Activated B cell treated with CpG ODN at 0.5 μM for 24 hours (primary cell): Measurements from ENCODE around the gene CNTNAP2. TPM values are rescaled to one million over a fixed set of nuclear protein-coding genes. Genes with fewer than 3 reads are reported as not detected.

ENCODE experiments used
- ATAC-seq: fragments of 200-7000 bp; cut with Tn5 transposase; one replicate; pipeline ENCODE4 v1.10.0; 2021; ENCODE audit warnings: low read depth, mild to moderate bottlenecking, moderate library complexity
- CTCF ChIA-PET: fragments of 350-600 bp; sonication (Branson Sonifier 250); formaldehyde crosslinking; loops from one replicate; lab custom pipeline; 2021; ENCODE audit warnings: antibody characterized with exemption; lab: Charles Lee
- POLR2A ChIA-PET: fragments of 350-600 bp; sonication (Branson Sonifier 250); formaldehyde crosslinking; loops from one replicate; lab custom pipeline; 2021; ENCODE audit warnings: antibody characterized with exemption; lab: Charles Lee
- DNase-seq: peaks from one replicate; pipeline ENCODE4 v3.0.0; 2022
- H3K27ac Mint-ChIP-seq: one replicate; pipeline ENCODE4 v1.8.0; 2020; ENCODE audit warnings: mixed read lengths
- H3K27me3 Mint-ChIP-seq: one replicate; pipeline ENCODE4 v1.8.0; 2021; ENCODE audit warnings: mixed read lengths
- H3K36me3 Mint-ChIP-seq: one replicate; pipeline ENCODE4 v1.8.0; 2021; ENCODE audit warnings: low read depth, mixed read lengths
- H3K4me1 Mint-ChIP-seq: one replicate; pipeline ENCODE4 v1.8.0; 2021; ENCODE audit warnings: mixed read lengths
- H3K4me3 Mint-ChIP-seq: one replicate; pipeline ENCODE4 v1.8.0; 2020; ENCODE audit warnings: mild to moderate bottlenecking, mixed read lengths
- H3K9me3 Mint-ChIP-seq: one replicate; pipeline ENCODE4 v1.8.0; 2020; ENCODE audit warnings: mixed read lengths
- intact Hi-C: fragments of 100-400 bp; cut with micrococcal nuclease; formaldehyde crosslinking; loops from one replicate; pipeline ENCODE4 v1.15.1; 2024
- total RNA-seq: library from RNA; stranded (reverse); gene quantifications from 2 replicates; pipeline ENCODE4 v1.2.3, GENCODE V29; 2022
- TF ChIP-seq, protein P1 (sequence below): fragments of 200-600 bp; IDR thresholded peaks from one replicate; pipeline ENCODE4 v1.8.0; 2022; ENCODE audit warnings: antibody characterized with exemption, mild to moderate bottlenecking

Gene CNTNAP2
- total RNA-seq, 1 donor from 2014 or later = 0.84 TPM

DNA sequence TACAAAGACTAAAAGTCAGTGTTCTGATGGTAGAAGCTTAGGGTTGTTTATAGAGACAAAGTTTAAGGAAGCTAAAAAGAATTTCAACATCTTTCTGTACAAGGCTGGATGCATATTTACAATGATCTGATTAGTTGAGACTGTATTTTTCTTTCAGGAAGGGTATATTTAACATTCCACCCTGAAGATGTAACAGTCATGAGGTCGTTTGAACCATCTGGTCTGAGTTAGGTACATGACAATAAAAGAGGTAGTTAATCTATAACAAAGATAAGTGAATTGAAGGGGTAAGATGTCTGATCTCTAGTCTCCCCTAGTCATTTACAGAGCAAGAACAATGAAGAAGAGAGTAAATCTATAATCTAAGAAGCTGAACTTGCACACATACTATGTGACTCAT, 821.2 kb downstream of the CNTNAP2 start:
- Mint-ChIP-seq H3K27ac (no peak overlapping the region), H3K9me3 (peaks cover 6% of the 10 kb centered on the region), H3K27me3 (no peaks in the 10 kb centered on the region), H3K36me3 (no peaks in the 10 kb centered on the region), H3K4me1 (no peaks in the 10 kb centered on the region), H3K4me3 (no peak overlapping the region)
- intact Hi-C loops = no loop called here
- DNase-seq (no peak), ATAC-seq (no peak)
- POLR2A ChIA-PET = no interaction called here
- CTCF ChIA-PET = no interaction called here
- TF ChIP-seq, protein P1, sequence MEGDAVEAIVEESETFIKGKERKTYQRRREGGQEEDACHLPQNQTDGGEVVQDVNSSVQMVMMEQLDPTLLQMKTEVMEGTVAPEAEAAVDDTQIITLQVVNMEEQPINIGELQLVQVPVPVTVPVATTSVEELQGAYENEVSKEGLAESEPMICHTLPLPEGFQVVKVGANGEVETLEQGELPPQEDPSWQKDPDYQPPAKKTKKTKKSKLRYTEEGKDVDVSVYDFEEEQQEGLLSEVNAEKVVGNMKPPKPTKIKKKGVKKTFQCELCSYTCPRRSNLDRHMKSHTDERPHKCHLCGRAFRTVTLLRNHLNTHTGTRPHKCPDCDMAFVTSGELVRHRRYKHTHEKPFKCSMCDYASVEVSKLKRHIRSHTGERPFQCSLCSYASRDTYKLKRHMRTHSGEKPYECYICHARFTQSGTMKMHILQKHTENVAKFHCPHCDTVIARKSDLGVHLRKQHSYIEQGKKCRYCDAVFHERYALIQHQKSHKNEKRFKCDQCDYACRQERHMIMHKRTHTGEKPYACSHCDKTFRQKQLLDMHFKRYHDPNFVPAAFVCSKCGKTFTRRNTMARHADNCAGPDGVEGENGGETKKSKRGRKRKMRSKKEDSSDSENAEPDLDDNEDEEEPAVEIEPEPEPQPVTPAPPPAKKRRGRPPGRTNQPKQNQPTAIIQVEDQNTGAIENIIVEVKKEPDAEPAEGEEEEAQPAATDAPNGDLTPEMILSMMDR = no peak

DNA sequence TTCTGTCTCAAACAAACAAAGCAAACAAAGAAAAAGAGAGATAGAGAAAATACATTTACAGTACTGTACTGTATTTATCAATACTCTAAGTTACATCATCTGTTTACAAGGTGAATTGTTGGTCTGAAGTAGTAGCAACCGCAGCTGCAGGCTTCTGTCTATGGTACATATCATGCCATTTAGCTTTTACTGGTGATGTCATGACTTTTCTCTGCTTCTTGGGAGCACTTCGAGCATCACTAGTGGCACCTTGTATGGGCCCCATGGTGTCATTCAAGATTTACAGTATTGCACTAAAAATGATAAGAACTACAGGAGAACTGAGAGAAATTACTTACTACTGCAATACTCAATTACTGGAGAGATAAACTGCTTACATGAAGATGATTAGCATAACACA, 826.9 kb downstream of the CNTNAP2 start:
- POLR2A ChIA-PET = no interaction called here
- Mint-ChIP-seq H3K9me3 (peaks cover 5% of the 10 kb centered on the region), H3K4me3 (no peak overlapping the region), H3K4me1 (no peaks in the 10 kb centered on the region), H3K27ac (no peak overlapping the region), H3K36me3 (no peaks in the 10 kb centered on the region), H3K27me3 (no peaks in the 10 kb centered on the region)
- intact Hi-C loops = no loop called here
- CTCF ChIA-PET = no interaction called here
- no peak for DNase-seq
- TF ChIP-seq, protein P1 = no peak
- ATAC-seq = no peak

DNA sequence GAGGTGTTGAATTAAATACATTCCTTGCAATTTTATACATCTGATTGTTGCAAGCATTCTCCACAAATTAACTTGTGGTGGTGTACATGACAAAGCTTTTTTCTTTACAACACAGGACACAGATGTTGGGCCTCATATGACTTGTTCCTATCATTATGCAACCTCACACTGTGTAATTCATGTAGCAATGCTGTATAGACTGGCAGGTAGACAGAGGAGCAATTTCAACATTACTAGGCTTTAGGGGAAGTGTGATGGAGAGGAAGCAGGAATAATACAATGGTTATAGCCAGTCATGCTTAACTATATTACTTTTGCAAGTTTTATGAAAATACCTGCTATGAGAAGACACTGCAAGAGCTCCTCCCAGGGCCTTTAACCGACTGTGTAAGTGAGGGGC, 832.1 kb downstream of the CNTNAP2 start:
- TF ChIP-seq, protein P1 = no peak

DNA sequence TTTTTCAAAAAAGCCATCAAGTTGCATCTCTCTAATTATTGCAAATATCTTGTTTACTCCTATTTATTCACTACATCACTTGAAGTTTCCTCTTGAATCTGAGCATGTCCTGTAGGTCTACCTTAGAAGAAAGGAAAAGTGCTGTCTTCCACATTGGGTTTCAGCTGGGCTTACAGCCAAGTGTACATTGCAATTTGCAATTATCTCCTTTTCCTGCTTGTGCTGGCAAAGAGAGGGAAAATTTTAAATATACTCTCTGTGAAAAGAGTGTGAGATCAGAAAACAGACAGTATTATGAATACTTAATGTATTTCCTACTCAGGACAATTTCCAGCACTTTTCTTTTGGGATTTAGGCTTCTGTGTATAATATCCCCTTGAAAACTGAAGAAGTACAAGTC, 839.7 kb downstream of the CNTNAP2 start:
- Mint-ChIP-seq H3K36me3 (no peaks in the 10 kb centered on the region), H3K4me3 (no peak overlapping the region), H3K27ac (no peak overlapping the region), H3K9me3 (peaks cover 6% of the 10 kb centered on the region), H3K27me3 (no peaks in the 10 kb centered on the region), H3K4me1 (no peaks in the 10 kb centered on the region)
- no peak for ATAC-seq
- ChIA-PET CTCF (no interaction called here), POLR2A (no interaction called here)
- intact Hi-C loops = no loop called here
- TF ChIP-seq, protein P1 = no peak
- no peak for DNase-seq

More for the DNA sequence above, 832.1 kb downstream of the CNTNAP2 start:
- H3K36me3 Mint-ChIP-seq = no peaks in the 10 kb centered on the region
- no peaks in the 10 kb centered on the region for H3K27me3 Mint-ChIP-seq
- ATAC-seq (no peak), DNase-seq (no peak)
- H3K4me1 Mint-ChIP-seq = no peaks in the 10 kb centered on the region
- H3K4me3 Mint-ChIP-seq = no peak overlapping the region
- peaks cover 6% of the 10 kb centered on the region for H3K9me3 Mint-ChIP-seq
- H3K27ac Mint-ChIP-seq = no peak overlapping the region
- intact Hi-C loops = no loop called here
- CTCF ChIA-PET = no interaction called here
- POLR2A ChIA-PET = no interaction called here

DNA sequence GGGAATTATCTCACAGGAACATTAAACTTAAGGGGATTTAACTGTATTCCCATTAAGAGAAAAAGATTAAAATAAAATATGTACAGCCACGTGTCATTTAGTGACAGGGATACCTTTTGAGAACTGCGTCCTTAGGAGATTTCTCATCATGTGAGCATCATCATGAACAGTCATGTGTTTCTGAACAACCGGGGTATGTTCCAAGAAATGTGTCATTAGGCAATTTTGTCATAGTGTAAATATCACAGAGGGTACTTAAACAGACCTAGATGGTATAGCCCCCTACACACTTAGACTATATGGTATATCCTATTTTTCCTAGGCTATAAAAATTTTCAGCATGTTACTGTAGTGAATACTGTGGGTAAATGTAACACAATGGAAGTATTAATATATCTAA, 840.3 kb downstream of the CNTNAP2 start:
- no peak for DNase-seq
- no peak for ATAC-seq
- Mint-ChIP-seq H3K4me3 (no peak overlapping the region), H3K9me3 (peaks cover 2% of the 10 kb centered on the region), H3K4me1 (no peaks in the 10 kb centered on the region), H3K36me3 (no peaks in the 10 kb centered on the region), H3K27me3 (no peaks in the 10 kb centered on the region), H3K27ac (no peak overlapping the region)
- POLR2A ChIA-PET = no interaction called here
- TF ChIP-seq, protein P1 = no peak
- CTCF ChIA-PET = no interaction called here
- intact Hi-C loops = no loop called here
